Coronary artery (tissue), 2 donors: Measurements from ENCODE around the gene MCOLN2.

Experiments used
- DNase-seq: peaks from one replicate; pipeline ENCODE4 v3.0.0-alpha.2; 2017; ENCODE audit warnings: low spot score
- H3K27ac ChIP-seq, 2 donors: fragments of 200-600 bp; sonication (generic); one replicate each; pipeline ENCODE4 v1.5.1; 2016 to 2019
- H3K4me3 ChIP-seq: fragments of 200-600 bp; sonication (generic); 2 replicates; pipeline ENCODE4 v1.5.1; 2016; ENCODE audit warnings: mild to moderate bottlenecking, moderate library complexity
- CTCF ChIP-seq: fragments of 200-600 bp; sonication (generic); IDR thresholded peaks from one replicate; pipeline ENCODE4 v1.5.1; 2019; ENCODE audit warnings: antibody characterized with exemption

Gene MCOLN2

GRCh38 chr1:84930831-84931230 lies 66.1 kb downstream of the MCOLN2 start:
- TF ChIP-seq CTCF: no peak
- Histone ChIP-seq H3K4me3 (no peak overlapping the region), H3K27ac (no peak overlapping the region)
- no peak for DNase-seq

GRCh38 chr1:84930329-84930728 lies 66.6 kb downstream of the MCOLN2 start:
- DNase-seq: no peak
- Histone ChIP-seq H3K27ac (no peak overlapping the region), H3K4me3 (no peak overlapping the region)
- TF ChIP-seq CTCF: no peak

GRCh38 chr1:84929581-84929980 lies 67.3 kb downstream of the MCOLN2 start:
- Histone ChIP-seq H3K27ac (no peak overlapping the region), H3K4me3 (no peak overlapping the region)
- TF ChIP-seq CTCF: no peak
- no peak for DNase-seq

- no peak for DNase-seq
- TF ChIP-seq CTCF: no peak
- no peak overlapping the region for H3K27ac ChIP-seq
- H3K4me3 ChIP-seq: no peak overlapping the region
Measured at GRCh38 chr1:84928979-84929378, 67.9 kb downstream of the MCOLN2 start.

GRCh38 chr1:84923317-84923716 lies 73.6 kb downstream of the MCOLN2 start:
- no peak overlapping the region for H3K4me3 ChIP-seq
- no peak for TF ChIP-seq CTCF
- no peak for DNase-seq
- H3K27ac ChIP-seq: no peak overlapping the region

GRCh38 chr1:84920159-84920558 lies 76.8 kb downstream of the MCOLN2 start:
- no peak for DNase-seq

More at GRCh38 chr1:84920159-84920558, 76.8 kb downstream of the MCOLN2 start:
- no peak for TF ChIP-seq CTCF
- Histone ChIP-seq H3K4me3 (no peak overlapping the region), H3K27ac (no peak overlapping the region)
